RWPE2 (cell line): ENCODE data around the gene KMT2D.
A peak's percentile ranks its signal among the peaks of the same experiment; 100 is the strongest.

ENCODE experiments used
- ATAC-seq: fragments of 200-7000 bp; cut with Tn5 transposase; 3 replicates; pipeline ENCODE4 v1.9.1; 2021; ENCODE audit warnings: low read depth
- DNase-seq: peaks from one replicate; pipeline ENCODE4 v3.0.0-alpha.2; 2020; ENCODE audit warnings: low spot score
- H3K27ac ChIP-seq: fragments of 450-650 bp; 2 replicates; pipeline ENCODE4 v1.5.1; 2017; ENCODE audit warnings: mild to moderate bottlenecking; ENCODE audit not compliant: poor library complexity, severe bottlenecking
- H3K27me3 ChIP-seq: fragments of 250-450 bp; sonication (Bioruptor Pico); 2 replicates; pipeline ENCODE4 v1.5.1; 2021; ENCODE audit warnings: mild to moderate bottlenecking, moderate library complexity; ENCODE audit not compliant: insufficient read depth, poor library complexity, severe bottlenecking
- H3K36me3 ChIP-seq: fragments of 250-450 bp; sonication (Bioruptor Pico); 2 replicates; pipeline ENCODE4 v1.5.1; 2020; ENCODE audit warnings: low read depth, mild to moderate bottlenecking, moderate library complexity
- H3K4me1 ChIP-seq: fragments of 250-450 bp; sonication (Bioruptor Pico); 2 replicates; pipeline ENCODE4 v1.5.1; 2021; ENCODE audit warnings: mild to moderate bottlenecking, moderate library complexity; ENCODE audit not compliant: insufficient read depth, poor library complexity, severe bottlenecking
- H3K4me3 ChIP-seq: fragments of 250-450 bp; sonication (Bioruptor Pico); 2 replicates; pipeline ENCODE4 v1.5.1; 2021; ENCODE audit warnings: mild to moderate bottlenecking, moderate library complexity; ENCODE audit not compliant: severe bottlenecking
- H3K9me3 ChIP-seq: fragments of 250-450 bp; sonication (Bioruptor Pico); 2 replicates; pipeline ENCODE4 v1.5.1; 2021; ENCODE audit warnings: mild to moderate bottlenecking, moderate library complexity; ENCODE audit not compliant: severe bottlenecking
- CTCF ChIP-seq: fragments of 450-650 bp; IDR thresholded peaks from one replicate; pipeline ENCODE4 v1.5.1; 2017; ENCODE audit warnings: mild to moderate bottlenecking, moderate library complexity; ENCODE audit not compliant: poor library complexity, severe bottlenecking

Gene KMT2D

DNA sequence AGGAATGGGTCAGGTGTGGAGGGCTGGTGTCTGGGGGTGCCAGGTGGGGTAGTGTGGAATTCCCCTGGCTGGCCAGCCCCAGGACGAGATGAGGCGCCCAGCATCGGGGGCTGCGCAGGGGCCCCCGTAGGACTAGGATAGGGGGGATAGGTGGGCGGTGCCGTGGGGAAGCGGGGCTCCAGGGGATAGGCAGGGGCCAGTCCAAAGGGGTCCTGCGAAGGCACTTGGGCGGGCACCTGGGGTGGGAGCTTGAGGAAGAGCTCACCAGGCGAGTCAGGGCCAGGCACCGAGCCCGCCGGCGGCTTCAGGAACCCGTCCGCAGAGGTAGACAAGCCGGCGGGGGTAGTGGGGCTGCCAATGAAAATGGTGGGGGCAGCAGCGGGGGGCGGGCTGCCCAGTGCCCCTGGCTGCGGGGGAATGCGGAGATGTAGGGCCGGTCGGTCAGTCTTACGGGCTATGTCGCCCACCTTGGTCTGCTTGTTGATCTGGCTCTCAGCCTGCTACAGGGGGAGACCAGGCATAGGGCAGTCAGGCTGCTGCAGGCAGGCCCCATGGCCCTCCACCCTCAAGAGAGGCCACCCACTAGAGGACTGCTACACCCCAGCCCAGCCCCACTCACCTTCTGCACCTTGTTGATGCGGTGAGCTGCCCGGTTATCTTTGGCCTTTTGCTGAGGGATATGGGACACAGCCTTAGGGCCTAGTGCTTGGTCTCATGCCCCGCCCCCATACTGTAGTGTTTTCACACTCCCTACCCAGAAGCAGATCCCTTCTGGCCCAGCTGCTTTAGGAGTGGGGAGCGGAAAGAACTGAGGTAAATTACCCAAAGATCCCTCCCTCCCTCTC is 19.3 kb downstream of the KMT2D start:
- DNase-seq (peak; percentile 52), ATAC-seq (no peak; the same call in 2 of the 3 replicates)
- H3K27me3 ChIP-seq = no peaks in the 10 kb centered on the region
- peaks cover 95% of the 10 kb centered on the region for H3K36me3 ChIP-seq
- H3K4me3 ChIP-seq = no peak overlapping the region
- H3K9me3 ChIP-seq = no peaks in the 10 kb centered on the region
- no peaks in the 10 kb centered on the region for H3K4me1 ChIP-seq
- no peak for TF ChIP-seq CTCF
- H3K27ac ChIP-seq = no peak overlapping the region

- Histone ChIP-seq H3K27ac (no peak overlapping the region), H3K9me3 (no peaks in the 10 kb centered on the region), H3K4me3 (no peak overlapping the region), H3K36me3 (peaks cover 94% of the 10 kb centered on the region), H3K27me3 (no peaks in the 10 kb centered on the region), H3K4me1 (no peaks in the 10 kb centered on the region)
- ATAC-seq (no peak), DNase-seq (no peak)
- no peak for TF ChIP-seq CTCF
Measured at GRCh38 chr12:49040364-49040855, 20.2 kb downstream of the KMT2D start.

DNA sequence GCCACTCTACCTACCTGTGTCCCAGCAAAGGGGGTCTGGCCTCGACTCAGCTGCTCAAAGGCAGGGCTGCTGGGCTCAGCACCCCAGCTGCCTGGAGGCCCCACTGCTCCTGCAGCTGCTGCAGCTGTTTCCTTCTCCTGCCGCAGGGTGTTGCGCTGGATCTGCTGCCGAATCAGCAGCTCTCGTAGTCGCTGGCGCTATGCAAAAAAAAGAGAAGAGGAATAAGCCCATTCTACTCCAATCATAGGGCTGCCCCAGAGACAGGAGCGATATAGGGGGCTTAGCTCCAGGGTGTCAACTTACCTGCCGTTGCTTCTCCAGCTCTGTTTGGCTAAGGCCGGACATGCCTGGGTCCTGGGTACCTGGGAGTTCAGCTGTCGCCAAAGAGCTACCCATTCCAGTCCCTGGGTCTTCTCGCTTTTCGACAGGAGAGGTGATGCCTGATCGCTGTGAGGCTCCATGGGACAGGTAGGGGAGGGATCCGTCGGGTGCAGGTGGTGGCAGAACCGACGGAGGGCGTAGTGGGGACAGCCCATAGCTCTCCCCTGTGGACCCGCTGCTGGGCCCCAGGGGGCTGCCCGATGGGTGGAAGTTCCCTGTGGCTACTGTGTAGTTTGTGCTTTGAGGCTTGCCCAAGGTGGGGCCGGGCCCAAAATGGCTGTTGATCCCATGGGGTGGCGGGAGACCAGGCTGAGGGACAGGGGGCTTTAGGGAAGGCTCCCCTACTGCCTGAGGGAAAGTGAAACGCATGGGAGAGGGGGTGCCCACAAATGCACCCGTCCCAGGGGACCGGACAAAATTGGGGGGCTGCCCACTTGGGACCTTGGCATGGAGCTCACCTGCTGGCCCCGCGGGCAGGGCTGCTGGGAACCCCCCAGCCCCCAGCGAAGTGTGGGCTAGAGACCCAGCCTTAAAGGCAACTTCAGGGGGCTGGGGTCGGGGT is 20.9 kb downstream of the KMT2D start:
- Histone ChIP-seq H3K27ac (no peak overlapping the region), H3K9me3 (no peaks in the 10 kb centered on the region), H3K4me1 (no peaks in the 10 kb centered on the region), H3K4me3 (no peak overlapping the region), H3K27me3 (no peaks in the 10 kb centered on the region), H3K36me3 (peaks cover 94% of the 10 kb centered on the region)
- no peak for DNase-seq
- no peak for TF ChIP-seq CTCF
- ATAC-seq = no peak

DNA sequence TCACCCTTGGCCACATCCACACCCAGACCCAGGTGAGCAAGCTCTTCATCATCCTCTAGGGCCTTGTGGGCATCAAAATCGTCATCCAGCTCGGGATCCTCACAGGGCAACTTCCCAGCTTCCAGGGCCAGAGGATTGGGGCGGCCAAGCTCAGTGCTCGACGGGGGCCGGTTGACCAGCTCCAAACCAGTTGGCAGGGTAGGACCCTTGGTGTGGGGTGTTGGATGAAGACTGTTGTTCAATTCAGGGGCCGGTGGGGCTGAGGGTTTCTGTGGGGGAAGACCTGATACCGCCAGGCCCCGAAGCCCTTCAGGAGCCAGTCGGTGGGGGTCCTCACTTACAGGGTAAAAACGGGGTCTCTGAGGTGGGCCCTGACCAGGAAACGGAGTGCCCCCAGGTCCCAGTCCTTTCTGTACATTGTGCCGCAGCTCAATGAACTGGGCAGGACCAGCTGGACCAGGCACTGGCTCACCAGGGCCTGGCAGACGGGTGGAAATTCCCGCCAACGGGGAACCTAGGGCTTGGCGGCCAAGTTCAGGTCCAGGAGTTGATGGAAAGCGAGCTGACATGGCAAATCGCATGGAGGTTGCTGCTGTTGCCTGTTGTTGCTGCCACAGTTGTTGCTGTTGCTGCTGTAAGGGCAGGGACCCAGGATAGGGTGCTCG is 22.2 kb downstream of the KMT2D start:
- no peak for TF ChIP-seq CTCF
- H3K27ac ChIP-seq = no peak overlapping the region
- H3K4me3 ChIP-seq = no peak overlapping the region
- ATAC-seq (no peak), DNase-seq (peak; percentile 45)
- H3K36me3 ChIP-seq = peaks cover 87% of the 10 kb centered on the region
- H3K27me3 ChIP-seq = no peaks in the 10 kb centered on the region
- no peaks in the 10 kb centered on the region for H3K9me3 ChIP-seq
- no peaks in the 10 kb centered on the region for H3K4me1 ChIP-seq
